HepG2 (cell line): ENCODE measurements around the gene LYSMD3.

Experiments
- ARNT ChIP-seq: fragments of 450-650 bp; IDR thresholded peaks from 2 replicates; pipeline ENCODE4 v1.6.1; 2017
- ASH2L ChIP-seq: fragments of 300-600, 200-600 bp; sonication (generic); IDR thresholded peaks from 2 replicates; pipeline ENCODE4 v1.7.0; 2017; ENCODE audit warnings: low read depth, mild to moderate bottlenecking, moderate library complexity, mixed read lengths, low read length; ENCODE audit not compliant: insufficient read length
- CHCHD3 ChIP-seq: sonication (generic); formaldehyde crosslinking; IDR thresholded peaks from 2 replicates; pipeline ENCODE4 v1.8.0; 2022; ENCODE audit warnings: mild to moderate bottlenecking, missing genetic modification reagents, moderate library complexity
- ELF1 ChIP-seq: sonication (generic); formaldehyde crosslinking; IDR thresholded peaks from 2 replicates; pipeline ENCODE4 v1.4.0; 2020; ENCODE audit warnings: missing genetic modification reagents
- HCFC1 ChIP-seq: fragments of 150-350 bp; IDR thresholded peaks from 2 replicates; pipeline ENCODE4 v1.6.1; 2014; ENCODE audit warnings: low read depth, low read length
- HMGXB3 ChIP-seq: sonication (generic); formaldehyde crosslinking; IDR thresholded peaks from 2 replicates; pipeline ENCODE4 v1.4.0; 2020; ENCODE audit warnings: missing genetic modification reagents, borderline replicate concordance
- LRRFIP1 ChIP-seq: sonication (generic); formaldehyde crosslinking; conservative IDR thresholded peaks from 2 replicates; pipeline ENCODE4 v1.4.0; 2020; ENCODE audit warnings: missing genetic modification reagents
- MAX ChIP-seq: IDR thresholded peaks from 2 replicates; pipeline ENCODE4 v1.6.1; 2012; ENCODE audit warnings: inconsistent platforms
- MYC ChIP-seq: sonication (generic); formaldehyde crosslinking; IDR thresholded peaks from 2 replicates; pipeline ENCODE4 v1.9.0; 2021; ENCODE audit warnings: missing genetic modification reagents, borderline replicate concordance
- POLR2A ChIP-seq, 2 experiments: IDR thresholded peaks; 2 replicates each; pipeline ENCODE4 v1.6.1; 2011; ENCODE audit warnings: low read depth in 2 of 2, low read length in 2 of 2, mild to moderate bottlenecking in 1 of 2, moderate library complexity in 1 of 2; ENCODE audit not compliant: insufficient read depth in 1 of 2
- POLR2AphosphoS5 ChIP-seq: IDR thresholded peaks from 2 replicates; pipeline ENCODE4 v1.6.1; 2012; ENCODE audit warnings: low read depth, low read length
- PRDM10 ChIP-seq: sonication (generic); formaldehyde crosslinking; IDR thresholded peaks from 2 replicates; pipeline ENCODE4 v1.4.0; 2020; ENCODE audit warnings: low read depth, missing genetic modification reagents
- SP5 ChIP-seq: IDR thresholded peaks from 2 replicates; pipeline ENCODE4 v1.6.1; 2016; ENCODE audit warnings: low read depth, borderline replicate concordance
- ZFX ChIP-seq: sonication (generic); formaldehyde crosslinking; IDR thresholded peaks from 2 replicates; pipeline ENCODE4 v1.4.0; 2020; ENCODE audit warnings: mild to moderate bottlenecking, low read depth, missing genetic modification reagents, moderate library complexity

- TF ChIP-seq POLR2AphosphoS5 = no peak
- no peak for TF ChIP-seq CHCHD3 (CRISPR knock-in tag)
- no peak for TF ChIP-seq ASH2L
- TF ChIP-seq ARNT = no peak
- no peak for TF ChIP-seq ELF1
- TF ChIP-seq POLR2A (IDR thresholded peaks at IDR 0.05; ENCODE audit: insufficient read depth in 1 of 2, low read depth in 2 of 2, low read length in 2 of 2) = no peak
- TF ChIP-seq HMGXB3 (CRISPR knock-in tag) = no peak
- no peak for TF ChIP-seq LRRFIP1
- TF ChIP-seq PRDM10 = no peak
- no peak for TF ChIP-seq MYC (CRISPR knock-in tag)
- no peak for TF ChIP-seq HCFC1
- TF ChIP-seq MAX = no peak
- TF ChIP-seq ZFX = no peak
- no peak for TF ChIP-seq SP5 (CRISPR knock-in tag)
Measured at GRCh38 chr5:90476391-90476790, 53.0 kb downstream of the LYSMD3 start.
